Measurements from ENCODE around the gene EYA2. TPM values are rescaled to one million over a fixed set of nuclear protein-coding genes. Genes with fewer than 3 reads are reported as not detected.
"Not testable (repeated sequence)": the region's sequence is repeated elsewhere in the genome, so short reads cannot be mapped to it uniquely, and the experiment has no call there.

Gene EYA2
- total RNA-seq, 1 donor from 2014 or later, result 0.62 TPM

GRCh38 chr20:46930640-46931339, 36.1 kb downstream of the EYA2 start:
- TF ChIP-seq CTCF (IDR thresholded peaks at IDR 0.05), result no peak
- POLR2A ChIA-PET, result no interaction called here
- Mint-ChIP-seq H3K27me3 (peaks cover 27% of the 10 kb centered on the region), H3K9me3 (peaks cover 3% of the 10 kb centered on the region), H3K4me3 (no peak overlapping the region), H3K27ac (no peak overlapping the region), H3K36me3 (ENCODE audit: low read depth) (no peaks in the 10 kb centered on the region), H3K4me1 (no peaks in the 10 kb centered on the region)
- DNase-seq, result no peak
- CTCF ChIA-PET, result no interaction called here
- no peak for ATAC-seq (ENCODE audit: low read depth)
- intact Hi-C loops (cut with micrococcal nuclease), result no loop called here

- ATAC-seq (ENCODE audit: low read depth), result no peak
- no peaks in the 10 kb centered on the region for H3K4me1 Mint-ChIP-seq
- no peak overlapping the region for H3K4me3 Mint-ChIP-seq
- H3K36me3 Mint-ChIP-seq (ENCODE audit: low read depth), result no peaks in the 10 kb centered on the region
- ChIA-PET POLR2A (no interaction called here), CTCF (no interaction called here)
- peaks cover 3% of the 10 kb centered on the region for H3K9me3 Mint-ChIP-seq
- no peak overlapping the region for H3K27ac Mint-ChIP-seq
- no peak for DNase-seq
- no peak for TF ChIP-seq CTCF (IDR thresholded peaks at IDR 0.05)
- H3K27me3 Mint-ChIP-seq, result peaks cover 26% of the 10 kb centered on the region
- intact Hi-C loops (cut with micrococcal nuclease), result no loop called here
Observed at GRCh38 chr20:46931699-46932098, 37.1 kb downstream of the EYA2 start.

- CTCF ChIA-PET; H3K27ac Mint-ChIP-seq; H3K9me3 Mint-ChIP-seq; H3K36me3 Mint-ChIP-seq (ENCODE audit: low read depth); ATAC-seq (ENCODE audit: low read depth); POLR2A ChIA-PET; DNase-seq; H3K4me1 Mint-ChIP-seq; intact Hi-C loops (cut with micrococcal nuclease); H3K4me3 Mint-ChIP-seq: not testable (repeated sequence)
- H3K27me3 Mint-ChIP-seq, result peaks cover 24% of the 10 kb centered on the region
Observed at GRCh38 chr20:46932439-46932838, 37.8 kb downstream of the EYA2 start.

GRCh38 chr20:46933150-46933549, 38.5 kb downstream of the EYA2 start:
- DNase-seq (no peak), ATAC-seq (ENCODE audit: low read depth) (no peak)
- no peak for TF ChIP-seq CTCF (IDR thresholded peaks at IDR 0.05)
- Mint-ChIP-seq H3K9me3 (no peaks in the 10 kb centered on the region), H3K4me3 (no peak overlapping the region), H3K27ac (no peak overlapping the region), H3K36me3 (ENCODE audit: low read depth) (no peaks in the 10 kb centered on the region), H3K4me1 (no peaks in the 10 kb centered on the region), H3K27me3 (peaks cover 24% of the 10 kb centered on the region)
- intact Hi-C loops (cut with micrococcal nuclease), result no loop called here
- CTCF ChIA-PET, result no interaction called here
- POLR2A ChIA-PET, result no interaction called here

GRCh38 chr20:46934746-46935287, 40.2 kb downstream of the EYA2 start:
- Mint-ChIP-seq H3K27ac (no peak overlapping the region), H3K4me3 (no peak overlapping the region), H3K9me3 (no peaks in the 10 kb centered on the region), H3K4me1 (no peaks in the 10 kb centered on the region), H3K36me3 (ENCODE audit: low read depth) (no peaks in the 10 kb centered on the region), H3K27me3 (peaks cover 26% of the 10 kb centered on the region)
- ChIA-PET CTCF (no interaction called here), POLR2A (no interaction called here)
- intact Hi-C loops (cut with micrococcal nuclease), result no loop called here
- TF ChIP-seq CTCF (IDR thresholded peaks at IDR 0.05), result no peak
- no peak for DNase-seq
- no peak for ATAC-seq (ENCODE audit: low read depth)
